ENCODE results near the gene GRM5.
"Not testable (repeated sequence)": the region's sequence is repeated elsewhere in the genome, so short reads cannot be mapped to it uniquely, and the experiment has no call there.

DNA sequence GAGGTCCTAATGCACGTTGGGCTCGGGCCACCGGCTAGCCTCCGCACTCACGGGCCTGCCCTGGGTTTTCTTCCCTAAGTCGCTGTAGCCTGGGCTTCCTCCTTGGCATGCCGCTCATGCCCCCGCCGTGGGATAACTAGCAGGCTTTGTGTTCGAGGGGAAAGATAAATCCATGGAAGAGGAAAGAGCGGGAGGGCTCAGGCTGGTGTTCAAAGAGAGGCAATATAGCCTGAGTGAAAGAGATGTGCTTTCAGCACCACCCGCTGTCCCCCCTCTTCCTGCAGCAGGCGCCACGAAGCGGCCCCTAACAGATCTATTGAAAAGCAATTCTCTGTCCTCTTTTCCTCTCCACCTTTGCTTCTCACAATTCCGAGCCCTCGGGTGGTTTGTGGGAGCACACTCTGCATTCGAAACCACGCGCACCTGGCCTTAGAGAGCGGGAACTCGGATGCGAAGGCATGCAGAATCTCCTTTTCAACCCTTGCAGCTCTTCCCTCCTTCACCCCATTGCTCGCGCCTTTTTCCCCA lies 2.9 kb downstream of the GRM5 start:
- TF ChIP-seq, protein P1, sequence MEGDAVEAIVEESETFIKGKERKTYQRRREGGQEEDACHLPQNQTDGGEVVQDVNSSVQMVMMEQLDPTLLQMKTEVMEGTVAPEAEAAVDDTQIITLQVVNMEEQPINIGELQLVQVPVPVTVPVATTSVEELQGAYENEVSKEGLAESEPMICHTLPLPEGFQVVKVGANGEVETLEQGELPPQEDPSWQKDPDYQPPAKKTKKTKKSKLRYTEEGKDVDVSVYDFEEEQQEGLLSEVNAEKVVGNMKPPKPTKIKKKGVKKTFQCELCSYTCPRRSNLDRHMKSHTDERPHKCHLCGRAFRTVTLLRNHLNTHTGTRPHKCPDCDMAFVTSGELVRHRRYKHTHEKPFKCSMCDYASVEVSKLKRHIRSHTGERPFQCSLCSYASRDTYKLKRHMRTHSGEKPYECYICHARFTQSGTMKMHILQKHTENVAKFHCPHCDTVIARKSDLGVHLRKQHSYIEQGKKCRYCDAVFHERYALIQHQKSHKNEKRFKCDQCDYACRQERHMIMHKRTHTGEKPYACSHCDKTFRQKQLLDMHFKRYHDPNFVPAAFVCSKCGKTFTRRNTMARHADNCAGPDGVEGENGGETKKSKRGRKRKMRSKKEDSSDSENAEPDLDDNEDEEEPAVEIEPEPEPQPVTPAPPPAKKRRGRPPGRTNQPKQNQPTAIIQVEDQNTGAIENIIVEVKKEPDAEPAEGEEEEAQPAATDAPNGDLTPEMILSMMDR (conservative IDR thresholded peaks at IDR 0.05): not testable (repeated sequence)
- TF ChIP-seq EZH2 (IDR thresholded peaks at IDR 0.05; ENCODE audit: low read depth): not testable (repeated sequence)

Measured in PC-9 (cell line).